K562 (cell line): ENCODE results near the gene DDAH2. TPM values are rescaled to one million over a fixed set of nuclear protein-coding genes. Genes with fewer than 3 reads are reported as not detected.

ENCODE experiments used
- ATAC-seq: fragments of 200-7000 bp; cut with Tn5 transposase; 3 replicates; pipeline ENCODE4 v1.9.1; 2020; ENCODE audit warnings: moderate library complexity
- BruUV-seq: library from RNA; stranded (reverse); fragments of 400-500 nt; replicated peaks from 2 replicates; lab custom pipeline; 2021; lab: Mats Ljungman, UMichigan
- CTCF ChIA-PET: fragments of 300-600 bp; formaldehyde crosslinking; extraction: SDS; loops from one replicate; lab custom pipeline; 2021; ENCODE audit warnings: low intra/inter-chr PET ratio; lab: Yijun Ruan, JAX
- POLR2A ChIA-PET: fragments of 300-600, 350-650 bp; sonication (Branson Sonifier 250); formaldehyde crosslinking; extraction: SDS; loops from one replicate; lab custom pipeline; 2021; ENCODE audit warnings: antibody characterized with exemption, inconsistent platforms; lab: Yijun Ruan, JAX
- DNase-seq, 4 experiments: peaks; one replicate each; pipeline versions ENCODE4 v3.0.0 to v3.0.0-alpha.2; 2011 to 2018; ENCODE audit warnings: low spot score in 3 of 4, mixed read lengths in 3 of 4; ENCODE audit errors: extremely low read depth in 1 of 4
- FAIRE-seq: peaks from 2 replicates; lab custom pipeline; 2011; peaks lifted over from hg19 to GRCh38; lab: Jason Lieb, UNC
- H2AFZ ChIP-seq: 2 replicates; pipeline ENCODE4 v1.6.0; 2011; ENCODE audit warnings: low read depth, low read length, control low read depth, inconsistent platforms
- H3K27ac ChIP-seq: fragments of 200-600 bp; 3 replicates; pipeline ENCODE4 v1.8.0; 2011; ENCODE audit warnings: low read depth, mild to moderate bottlenecking, control low read depth, inconsistent platforms, low read length, moderate library complexity, mixed read lengths; ENCODE audit errors: extremely low read depth
- H3K27me3 ChIP-seq, 2 experiments: fragments of 300-600 bp in 1 of 2; 2 replicates in 1 of 2; 3 replicates in 1 of 2; pipeline versions ENCODE4 v1.6.0 to v1.8.0; 2011; ENCODE audit warnings: inconsistent platforms in 2 of 2, low read length in 2 of 2, mild to moderate bottlenecking in 1 of 2, mixed read lengths in 1 of 2, moderate library complexity in 1 of 2; ENCODE audit not compliant: control insufficient read depth in 2 of 2, insufficient read depth in 2 of 2
- H3K36me3 ChIP-seq: fragments of 300-600 bp; 3 replicates; pipeline ENCODE4 v1.8.0; 2011; ENCODE audit warnings: mild to moderate bottlenecking, low read length, inconsistent platforms; ENCODE audit not compliant: control insufficient read depth, insufficient read depth
- H3K4me1 ChIP-seq, 2 experiments: fragments of 200-600 bp in 1 of 2; replicated peaks in 1 of 2; 2 replicates in 1 of 2; 3 replicates in 1 of 2; pipeline versions ENCODE4 v1.5.1 to v1.8.0; 2011; ENCODE audit warnings: inconsistent platforms in 2 of 2, low read length in 2 of 2, mild to moderate bottlenecking in 1 of 2, mixed read lengths in 1 of 2, moderate library complexity in 1 of 2; ENCODE audit not compliant: control insufficient read depth in 2 of 2, insufficient read depth in 2 of 2
- H3K4me2 ChIP-seq: 2 replicates; pipeline ENCODE4 v1.6.1; 2011; ENCODE audit warnings: low read length, control low read depth, inconsistent platforms, mixed read lengths; ENCODE audit not compliant: insufficient read depth
- H3K4me3 ChIP-seq: fragments of 200-600 bp; sonication (generic), shearing (Covaris generic); 2 replicates; pipeline ENCODE4 v1.5.1; 2016; ENCODE audit warnings: control low read depth, inconsistent platforms
- H3K79me2 ChIP-seq: fragments of 200-600 bp; 3 replicates; pipeline ENCODE4 v1.8.0; 2011; ENCODE audit warnings: low read length, inconsistent platforms; ENCODE audit not compliant: control insufficient read depth, insufficient read depth
- H3K9ac ChIP-seq, 2 experiments: 2 replicates each; pipeline versions ENCODE4 v1.6.0 to v1.6.1; 2011; ENCODE audit warnings: low read depth in 2 of 2, low read length in 2 of 2, control low read depth in 1 of 2, inconsistent platforms in 1 of 2, mild to moderate bottlenecking in 1 of 2, mixed read lengths in 1 of 2; ENCODE audit not compliant: insufficient read depth in 1 of 2
- H3K9me1 ChIP-seq: one replicate; pipeline ENCODE4 v1.6.0; 2011; ENCODE audit warnings: inconsistent platforms, mild to moderate bottlenecking, low read length, moderate library complexity; ENCODE audit not compliant: control insufficient read depth, insufficient read depth
- H3K9me3 ChIP-seq: replicated peaks from 2 replicates; pipeline ENCODE4 v1.5.1; 2011; ENCODE audit warnings: low read depth, low read length, inconsistent platforms; ENCODE audit not compliant: control insufficient read depth, insufficient read depth
- H4K20me1 ChIP-seq: replicated peaks from 2 replicates; pipeline ENCODE4 v1.6.1; 2011; ENCODE audit warnings: low read length, inconsistent platforms, mixed read lengths; ENCODE audit not compliant: control insufficient read depth, insufficient read depth
- CBFA2T3 ChIP-seq: fragments of 450-650 bp; IDR thresholded peaks from 2 replicates; pipeline ENCODE4 v1.6.1; 2017
- CHD1 ChIP-seq: fragments of 200-600 bp; sonication (generic); IDR thresholded peaks from one replicate; pipeline ENCODE4 v1.6.1; 2012; ENCODE audit warnings: mild to moderate bottlenecking, moderate library complexity, low read length, inconsistent platforms
- CTCFL ChIP-seq: IDR thresholded peaks from 2 replicates; pipeline ENCODE4 v1.6.1; 2011; ENCODE audit warnings: borderline replicate concordance, low read depth, mild to moderate bottlenecking, moderate library complexity, low read length; ENCODE audit not compliant: insufficient read depth, poor library complexity, severe bottlenecking
- KDM1A ChIP-seq, 2 experiments: fragments of 450-650 bp; IDR thresholded peaks; 2 replicates each; pipeline ENCODE4 v1.6.1; 2016; ENCODE audit warnings: mild to moderate bottlenecking in 2 of 2
- USF2 ChIP-seq: sonication (generic); formaldehyde crosslinking; IDR thresholded peaks from 2 replicates; pipeline ENCODE4 v1.5.0; 2020; ENCODE audit warnings: missing genetic modification reagents
- VEZF1 ChIP-seq: fragments of 200-800 bp; sonication (Bioruptor generic); IDR thresholded peaks from 2 replicates; pipeline ENCODE4 v1.6.1; 2017; ENCODE audit warnings: missing genetic modification characterization, missing compliant biosample characterization
- ZNF77 ChIP-seq: fragments of 250-450 bp; sonication (Bioruptor Pico); IDR thresholded peaks from 2 replicates; pipeline ENCODE4 v1.5.0; 2020
- WGBS: fragments of 100-300 bp; shearing (Covaris generic); methylation state at CpG from one replicate; pipeline ENCODE4 v1.1.6; 2016; ENCODE audit warnings: low coverage, mixed read lengths; ENCODE audit not compliant: insufficient coverage; ENCODE audit errors: missing lambda C conversion rate; 5-methylcytosine and 5-hydroxymethylcytosine counted together
- in situ Hi-C: fragments of 300-500 bp; cut with MboI; formaldehyde crosslinking; loops from 4 replicates; pipeline ENCODE4 v1.15.0; 2018; ENCODE audit warnings: inconsistent platforms, mixed read lengths
- intact Hi-C: fragments of 100-400 bp; cut with micrococcal nuclease; formaldehyde crosslinking; loops from 2 replicates; pipeline ENCODE4 v1.14.2; 2022
- polyA plus RNA-seq, 8 experiments: library from polyadenylated mRNA; depleted of rRNA in 4 of 8; stranded (reverse) in 5 of 8; unstranded in 3 of 8; fragments of >200 nt; fragmentation: Nextera tagmentation in 2 of 8; fragmentation: Illumina TruSeq in 1 of 8; extraction: Ambion mirVana in 2 of 8; extraction: Trizol in 1 of 8; gene quantifications; 2 replicates each; pipeline versions ENCODE4 v1.2.1 to v1.2.3, GENCODE V29; 2011 to 2014; ENCODE audit warnings: inconsistent platforms in 1 of 8, missing spikeins in 1 of 8
- total RNA-seq, 7 experiments: library from RNA; depleted of rRNA in 6 of 7; stranded (reverse); fragments of >200 nt in 6 of 7; fragmentation: Illumina TruSeq in 2 of 7; extraction: Trizol in 2 of 7; gene quantifications; 2 replicates each; pipeline versions ENCODE4 v1.2.1 to v1.2.3, GENCODE V29; 2011 to 2021; ENCODE audit warnings: low replicate concordance in 1 of 7
- TF ChIP-seq, protein P1 (sequence below), 2 experiments: fragments of 450-650 bp; IDR thresholded peaks; 2 replicates each; pipeline ENCODE4 v1.6.1; 2016; ENCODE audit warnings: mild to moderate bottlenecking in 2 of 2, borderline replicate concordance in 1 of 2, low read depth in 1 of 2, moderate library complexity in 1 of 2

Gene DDAH2
- total and polyA plus RNA-seq, 9 of the 15 experiments (the other 6 are each of a cell fraction or from before 2014, with no cell fraction given), result 1.8 to 45.4 (median 21.4) TPM

DNA sequence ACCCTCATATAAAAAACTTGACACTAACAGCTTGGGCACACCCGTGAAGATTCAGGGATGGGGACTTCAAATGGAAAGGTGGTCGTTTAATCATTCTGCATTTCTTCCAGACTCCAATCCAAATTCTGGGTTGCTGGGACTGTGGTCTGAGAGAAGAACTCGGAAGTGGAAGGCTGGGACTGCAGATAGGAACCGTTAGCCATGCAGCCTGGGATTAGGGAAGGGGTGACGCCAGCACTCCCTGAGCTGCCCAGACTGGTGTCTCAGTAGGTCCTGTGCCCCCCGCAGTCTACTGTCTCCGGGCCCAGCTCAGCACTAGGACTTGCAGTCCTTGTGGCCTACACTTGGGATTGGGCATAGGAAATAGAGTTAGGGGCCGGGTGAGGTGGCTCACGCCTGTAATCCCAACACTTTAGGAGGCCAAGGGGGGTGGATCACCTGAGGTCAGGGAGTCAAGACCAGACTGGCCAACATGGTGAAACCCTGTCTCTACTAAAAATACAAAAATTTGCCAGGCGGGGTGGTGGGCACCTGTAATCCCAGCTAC lies 7.7 kb upstream of the DDAH2 start:
- Histone ChIP-seq H3K27me3 (no peaks in the 10 kb centered on the region), H3K4me3 (peak overlapping the region; percentile 77), H3K4me1 (peaks cover 46 to 54% of the 10 kb centered on the region in 2 experiments), H3K4me2 (peak overlapping the region; percentile 100), H3K36me3 (peaks cover 50% of the 10 kb centered on the region), H3K9me1 (no peaks in the 10 kb centered on the region), H4K20me1 (peaks cover 24% of the 10 kb centered on the region), H3K27ac (peak overlapping the region; percentile 95), H3K79me2 (peaks cover 89% of the 10 kb centered on the region), H3K9me3 (no peaks in the 10 kb centered on the region), H2AFZ (peak overlapping the region; percentile 72), H3K9ac (peak overlapping the region; percentile 99)
- CTCF ChIA-PET, result no interaction called here
- BruUV-seq, result no TSS peak
- intact Hi-C loops (loop anchor here (10.0 kb wide), 1 partner anchor 238 kb away; the partner anchor contains the start of gene DXO), in situ Hi-C loops (no loop called here)
- ATAC-seq (no peak), DNase-seq (peak in 1 of 4 experiments; percentile 55), FAIRE-seq (no peak)
- WGBS, result 16% methylated on average over 10 of the region's 10 CpGs
- POLR2A ChIA-PET, result interaction anchor here (0.6 to 13.1 kb wide), 26 partner anchors 11 to 348 kb away, joined by 3 to 236 read pairs (median 12); partner anchors contain the start of genes ABHD16A, BAG6, C6orf47 and CSNK2B
- TF ChIP-seq CHD1 (no peak), USF2 (no peak), ZNF77 (no peak), CBFA2T3 (no peak), KDM1A (IDR thresholded peaks at IDR 0.05) (no peak), CTCFL (no peak), VEZF1 (CRISPR knock-in tag) (no peak)
- TF ChIP-seq, protein P1, sequence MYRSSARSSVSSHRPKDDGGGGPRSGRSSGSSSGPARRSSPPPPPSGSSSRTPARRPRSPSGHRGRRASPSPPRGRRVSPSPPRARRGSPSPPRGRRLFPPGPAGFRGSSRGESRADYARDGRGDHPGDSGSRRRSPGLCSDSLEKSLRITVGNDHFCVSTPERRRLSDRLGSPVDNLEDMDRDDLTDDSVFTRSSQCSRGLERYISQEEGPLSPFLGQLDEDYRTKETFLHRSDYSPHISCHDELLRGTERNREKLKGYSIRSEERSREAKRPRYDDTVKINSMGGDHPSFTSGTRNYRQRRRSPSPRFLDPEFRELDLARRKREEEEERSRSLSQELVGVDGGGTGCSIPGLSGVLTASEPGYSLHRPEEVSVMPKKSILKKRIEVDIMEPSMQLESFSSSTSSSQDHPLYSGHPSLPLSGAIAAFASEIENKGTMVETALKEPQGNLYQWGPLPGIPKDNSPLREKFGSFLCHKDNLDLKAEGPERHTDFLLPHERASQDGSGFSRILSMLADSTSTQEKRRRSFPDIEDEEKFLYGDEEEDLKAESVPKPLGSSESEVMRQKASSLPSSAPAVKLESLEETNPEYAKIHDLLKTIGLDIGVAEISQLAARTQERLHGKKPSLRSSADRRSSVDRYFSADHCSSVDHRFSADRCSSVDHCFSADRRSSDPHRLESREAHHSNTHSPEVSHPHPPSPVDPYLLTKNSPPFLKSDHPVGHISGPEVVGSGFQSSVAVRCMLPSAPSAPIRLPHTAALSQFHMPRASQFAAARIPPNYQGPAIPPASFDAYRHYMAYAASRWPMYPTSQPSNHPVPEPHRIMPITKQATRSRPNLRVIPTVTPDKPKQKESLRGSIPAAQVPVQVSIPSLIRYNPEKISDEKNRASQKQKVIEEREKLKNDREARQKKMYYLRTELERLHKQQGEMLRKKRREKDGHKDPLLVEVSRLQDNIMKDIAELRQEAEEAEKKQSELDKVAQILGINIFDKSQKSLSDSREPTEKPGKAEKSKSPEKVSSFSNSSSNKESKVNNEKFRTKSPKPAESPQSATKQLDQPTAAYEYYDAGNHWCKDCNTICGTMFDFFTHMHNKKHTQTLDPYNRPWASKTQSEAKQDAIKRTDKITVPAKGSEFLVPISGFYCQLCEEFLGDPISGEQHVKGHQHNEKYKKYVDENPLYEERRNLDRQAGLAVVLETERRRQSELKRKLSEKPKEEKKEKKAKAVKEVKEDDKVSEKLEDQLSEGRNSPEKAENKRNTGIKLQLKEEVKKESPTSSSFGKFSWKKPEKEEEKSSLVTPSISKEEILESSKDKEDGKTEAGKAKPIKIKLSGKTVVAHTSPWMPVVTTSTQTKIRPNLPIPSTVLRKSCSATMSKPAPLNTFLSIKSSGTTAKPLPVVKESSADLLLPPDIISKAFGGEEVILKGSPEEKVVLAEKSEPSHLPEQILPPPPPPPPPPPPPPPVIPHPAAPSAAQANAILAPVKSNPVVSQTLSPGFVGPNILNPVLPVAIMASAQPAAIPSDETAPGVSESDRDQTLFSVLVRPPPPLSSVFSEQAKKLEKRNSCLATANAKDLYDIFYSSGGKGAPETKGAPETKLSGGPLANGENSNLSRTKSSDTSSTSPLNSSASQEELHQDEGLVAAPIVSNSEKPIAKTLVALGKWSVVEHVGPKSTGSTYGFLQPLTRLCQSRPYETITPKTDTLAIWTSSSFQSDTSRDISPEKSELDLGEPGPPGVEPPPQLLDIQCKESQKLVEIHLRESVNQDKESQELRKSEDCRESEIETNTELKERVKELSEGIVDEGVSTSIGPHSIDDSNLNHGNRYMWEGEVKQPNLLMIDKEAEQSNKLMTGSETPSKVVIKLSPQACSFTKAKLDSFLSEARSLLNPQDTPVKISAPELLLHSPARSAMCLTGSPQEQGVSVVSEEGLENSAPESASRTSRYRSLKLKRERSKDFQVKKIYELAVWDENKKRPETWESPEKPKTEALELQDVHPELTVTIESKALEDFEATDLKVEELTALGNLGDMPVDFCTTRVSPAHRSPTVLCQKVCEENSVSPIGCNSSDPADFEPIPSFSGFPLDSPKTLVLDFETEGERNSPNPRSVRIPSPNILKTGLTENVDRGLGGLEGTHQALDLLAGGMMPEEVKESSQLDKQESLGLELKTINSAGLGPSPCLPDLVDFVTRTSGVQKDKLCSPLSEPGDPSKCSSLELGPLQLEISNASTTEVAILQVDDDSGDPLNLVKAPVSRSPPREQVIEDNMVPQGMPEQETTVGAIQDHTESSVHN (IDR thresholded peaks at IDR 0.05; ENCODE audit: borderline replicate concordance in 1 of 2, low read depth in 1 of 2), result no peak
